GM12872 (cell line): ENCODE data around the gene BCL2L11.

Experiments
- CTCF ChIP-seq: IDR thresholded peaks from 3 replicates; pipeline ENCODE4 v1.5.1; 2011; ENCODE audit warnings: low read depth, mild to moderate bottlenecking, low read length, moderate library complexity; ENCODE audit not compliant: insufficient read depth

BCL2L11 gene

GRCh38 chr2:111145951-111146350, 25.2 kb downstream of the BCL2L11 start:
- TF ChIP-seq CTCF: no peak

- no peak for TF ChIP-seq CTCF
Measured at GRCh38 chr2:111148225-111148873, 27.6 kb downstream of the BCL2L11 start.

- TF ChIP-seq CTCF: no peak
Measured at GRCh38 chr2:111148925-111149324, 28.2 kb downstream of the BCL2L11 start.

- no peak for TF ChIP-seq CTCF
Measured at GRCh38 chr2:111149882-111150455, 29.3 kb downstream of the BCL2L11 start.

GRCh38 chr2:111154758-111155157, 34.0 kb downstream of the BCL2L11 start:
- no peak for TF ChIP-seq CTCF

- TF ChIP-seq CTCF: no peak
Measured at GRCh38 chr2:111155610-111156009, 34.9 kb downstream of the BCL2L11 start.

GRCh38 chr2:111156529-111156928, 35.8 kb downstream of the BCL2L11 start:
- TF ChIP-seq CTCF: no peak
